Body of pancreas (tissue), 4 donors: ENCODE data around the gene CNTD1.

Source experiments
- POLR2A ChIP-seq, 3 donors: fragments of 450-650 bp; IDR thresholded peaks; one replicate each; pipeline ENCODE4 v1.6.1; 2016; ENCODE audit warnings: antibody characterized with exemption in 3 of 3, mild to moderate bottlenecking in 2 of 3
- TF ChIP-seq, protein P1 (sequence below), 7 experiments: fragments of 450-650 bp in 4 of 7; fragments of 200-600 bp in 3 of 7; sonication (generic) in 3 of 7; IDR thresholded peaks; one replicate each; pipeline ENCODE4 v1.5.1; 2016 to 2019; ENCODE audit warnings: antibody characterized with exemption in 7 of 7

DNA sequence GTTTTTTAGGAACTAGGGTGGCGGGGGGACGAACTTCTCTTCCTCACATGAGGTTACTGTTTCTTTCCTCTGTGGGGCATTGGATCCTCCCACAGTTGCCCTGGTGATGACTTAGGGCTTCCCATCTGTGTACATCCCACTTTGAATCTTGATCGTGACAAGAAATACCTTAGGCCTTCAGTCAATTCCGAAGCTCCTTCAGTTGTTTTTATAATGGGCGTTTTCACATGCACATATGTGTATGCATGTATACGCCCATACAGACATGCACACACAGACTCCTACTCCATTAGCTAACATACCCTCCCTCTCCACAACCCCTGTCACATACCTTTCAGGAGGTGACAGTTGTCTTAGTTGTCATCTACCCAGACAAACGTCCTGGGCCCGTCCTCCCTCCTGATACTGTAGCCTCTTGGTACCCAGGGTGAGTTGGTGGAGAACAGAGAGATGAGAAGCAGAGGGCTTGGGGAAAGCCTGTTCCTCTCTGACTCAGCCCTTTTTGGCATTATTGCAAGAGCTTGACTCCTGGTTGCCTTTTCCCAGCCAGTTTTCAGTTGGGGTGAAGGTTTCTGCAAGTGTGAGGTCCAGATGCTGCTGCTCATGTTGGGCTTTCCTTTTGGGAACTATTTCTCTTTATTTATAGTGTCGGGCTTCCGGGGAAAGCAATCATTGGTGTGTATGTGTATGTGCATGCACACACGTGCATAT lies 43.5 kb downstream of the CNTD1 start:
- TF ChIP-seq, protein P1, sequence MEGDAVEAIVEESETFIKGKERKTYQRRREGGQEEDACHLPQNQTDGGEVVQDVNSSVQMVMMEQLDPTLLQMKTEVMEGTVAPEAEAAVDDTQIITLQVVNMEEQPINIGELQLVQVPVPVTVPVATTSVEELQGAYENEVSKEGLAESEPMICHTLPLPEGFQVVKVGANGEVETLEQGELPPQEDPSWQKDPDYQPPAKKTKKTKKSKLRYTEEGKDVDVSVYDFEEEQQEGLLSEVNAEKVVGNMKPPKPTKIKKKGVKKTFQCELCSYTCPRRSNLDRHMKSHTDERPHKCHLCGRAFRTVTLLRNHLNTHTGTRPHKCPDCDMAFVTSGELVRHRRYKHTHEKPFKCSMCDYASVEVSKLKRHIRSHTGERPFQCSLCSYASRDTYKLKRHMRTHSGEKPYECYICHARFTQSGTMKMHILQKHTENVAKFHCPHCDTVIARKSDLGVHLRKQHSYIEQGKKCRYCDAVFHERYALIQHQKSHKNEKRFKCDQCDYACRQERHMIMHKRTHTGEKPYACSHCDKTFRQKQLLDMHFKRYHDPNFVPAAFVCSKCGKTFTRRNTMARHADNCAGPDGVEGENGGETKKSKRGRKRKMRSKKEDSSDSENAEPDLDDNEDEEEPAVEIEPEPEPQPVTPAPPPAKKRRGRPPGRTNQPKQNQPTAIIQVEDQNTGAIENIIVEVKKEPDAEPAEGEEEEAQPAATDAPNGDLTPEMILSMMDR (IDR thresholded peaks at IDR 0.05), result no peak
- no peak for TF ChIP-seq POLR2A (IDR thresholded peaks at IDR 0.05)
